Keratinocyte (primary cell): Measurements from ENCODE around the gene LINC00237. TPM values are rescaled to one million over a fixed set of nuclear protein-coding genes. Genes with fewer than 3 reads are reported as not detected.

Source experiments
- DNase-seq: peaks from one replicate; pipeline ENCODE4 v3.0.0-alpha.2; 2011; ENCODE audit warnings: low read depth, missing footprints, low spot score
- FAIRE-seq: peaks from 2 replicates; lab custom pipeline; 2011; peaks lifted over from hg19 to GRCh38; lab: Jason Lieb, UNC
- H2AFZ ChIP-seq: 2 replicates; pipeline ENCODE4 v1.6.0; 2012; ENCODE audit warnings: low read length, control low read depth, inconsistent platforms; ENCODE audit not compliant: control insufficient read depth
- H3K27ac ChIP-seq: 2 replicates; pipeline ENCODE4 v1.5.1; 2011; ENCODE audit warnings: low read length; ENCODE audit not compliant: control insufficient read depth, insufficient read depth
- H3K27me3 ChIP-seq: 3 replicates; pipeline ENCODE4 v1.6.0; 2011; ENCODE audit warnings: low read length; ENCODE audit not compliant: control insufficient read depth, insufficient read depth; ENCODE audit errors: extremely low read depth
- H3K36me3 ChIP-seq, 2 experiments: 2 replicates in 1 of 2; 3 replicates in 1 of 2; pipeline ENCODE4 v1.5.1; 2011; ENCODE audit warnings: low read length in 2 of 2, mild to moderate bottlenecking in 1 of 2; ENCODE audit not compliant: control insufficient read depth in 2 of 2, insufficient read depth in 2 of 2; ENCODE audit errors: extremely low read depth in 1 of 2
- H3K4me1 ChIP-seq: 3 replicates; pipeline ENCODE4 v1.5.1; 2011; ENCODE audit warnings: low read length; ENCODE audit not compliant: control insufficient read depth, insufficient read depth; ENCODE audit errors: extremely low read depth
- H3K4me2 ChIP-seq: 3 replicates; pipeline ENCODE4 v1.6.0; 2011; ENCODE audit warnings: low read depth, low read length; ENCODE audit not compliant: control insufficient read depth, insufficient read depth; ENCODE audit errors: extremely low read depth
- H3K4me3 ChIP-seq, 3 experiments: fragments of 200-600 bp in 1 of 3; sonication (generic) in 1 of 3; 2 replicates in 2 of 3; 3 replicates in 1 of 3; pipeline ENCODE4 v1.5.1; 2011 to 2016; ENCODE audit warnings: low read length in 3 of 3, mild to moderate bottlenecking in 3 of 3, control low read depth in 2 of 3, inconsistent platforms in 1 of 3, low read depth in 1 of 3, mixed read lengths in 1 of 3, mixed run types in 1 of 3, moderate library complexity in 1 of 3; ENCODE audit not compliant: control insufficient read depth in 2 of 3, insufficient read depth in 2 of 3; ENCODE audit errors: extremely low read depth in 1 of 3
- H3K79me2 ChIP-seq: 2 replicates; pipeline ENCODE4 v1.6.0; 2012; ENCODE audit warnings: low read length; ENCODE audit not compliant: control insufficient read depth, insufficient read depth
- H3K9ac ChIP-seq: 3 replicates; pipeline ENCODE4 v1.6.0; 2011; ENCODE audit warnings: low read length; ENCODE audit not compliant: control insufficient read depth, insufficient read depth; ENCODE audit errors: extremely low read depth
- H3K9me1 ChIP-seq: 3 replicates; pipeline ENCODE4 v1.6.0; 2011; ENCODE audit warnings: low read length; ENCODE audit not compliant: control insufficient read depth, insufficient read depth; ENCODE audit errors: extremely low read depth
- H3K9me3 ChIP-seq: 2 replicates; pipeline ENCODE4 v1.5.1; 2012; ENCODE audit warnings: low read depth, low read length; ENCODE audit not compliant: control insufficient read depth
- H4K20me1 ChIP-seq: 3 replicates; pipeline ENCODE4 v1.6.0; 2011; ENCODE audit warnings: low read length; ENCODE audit not compliant: control insufficient read depth, insufficient read depth; ENCODE audit errors: extremely low read depth
- EZH2 ChIP-seq: IDR thresholded peaks from one replicate; pipeline ENCODE4 v1.6.1; 2012; ENCODE audit warnings: inconsistent platforms, mild to moderate bottlenecking, low read length, moderate library complexity
- dilution Hi-C: fragments of 300-500 bp; cut with MboI; formaldehyde crosslinking; loops from one replicate; pipeline ENCODE4 v1.7.0; 2020; ENCODE audit warnings: low sequenced_read_pairs; ENCODE audit not compliant: extremely low pct_ligation_motif_present
- polyA plus RNA-seq, 5 experiments: library from polyadenylated mRNA; depleted of rRNA in 3 of 5; stranded (reverse) in 3 of 5; stranded (forward) in 1 of 5; unstranded in 1 of 5; fragments of >200 nt; gene quantifications; 1 replicate in 1 of 5; 2 replicates in 3 of 5; 3 replicates in 1 of 5; pipeline versions ENCODE4 v1.2.1 to v1.2.3, GENCODE V29; 2011 to 2012; ENCODE audit warnings: missing spikeins in 2 of 5, low read depth in 1 of 5, low replicate concordance in 1 of 5
- TF ChIP-seq, protein P1 (sequence below), 3 experiments: IDR thresholded peaks in 1 of 3; conservative IDR thresholded peaks in 1 of 3; optimal IDR thresholded peaks in 1 of 3; 2 replicates in 2 of 3; 3 replicates in 1 of 3; pipeline versions ENCODE3 to v1.5.1; 2011; ENCODE audit warnings: low read length in 3 of 3, mild to moderate bottlenecking in 3 of 3, moderate library complexity in 2 of 3, control low read depth in 1 of 3, inconsistent platforms in 1 of 3; ENCODE audit not compliant: insufficient read depth in 2 of 3; ENCODE audit errors: extremely low read depth in 1 of 3

LINC00237 gene
- polyA plus RNA-seq, 1 donor (not counting 4 experiments of a cell fraction or from before 2014, with no cell fraction given): not detected

DNA sequence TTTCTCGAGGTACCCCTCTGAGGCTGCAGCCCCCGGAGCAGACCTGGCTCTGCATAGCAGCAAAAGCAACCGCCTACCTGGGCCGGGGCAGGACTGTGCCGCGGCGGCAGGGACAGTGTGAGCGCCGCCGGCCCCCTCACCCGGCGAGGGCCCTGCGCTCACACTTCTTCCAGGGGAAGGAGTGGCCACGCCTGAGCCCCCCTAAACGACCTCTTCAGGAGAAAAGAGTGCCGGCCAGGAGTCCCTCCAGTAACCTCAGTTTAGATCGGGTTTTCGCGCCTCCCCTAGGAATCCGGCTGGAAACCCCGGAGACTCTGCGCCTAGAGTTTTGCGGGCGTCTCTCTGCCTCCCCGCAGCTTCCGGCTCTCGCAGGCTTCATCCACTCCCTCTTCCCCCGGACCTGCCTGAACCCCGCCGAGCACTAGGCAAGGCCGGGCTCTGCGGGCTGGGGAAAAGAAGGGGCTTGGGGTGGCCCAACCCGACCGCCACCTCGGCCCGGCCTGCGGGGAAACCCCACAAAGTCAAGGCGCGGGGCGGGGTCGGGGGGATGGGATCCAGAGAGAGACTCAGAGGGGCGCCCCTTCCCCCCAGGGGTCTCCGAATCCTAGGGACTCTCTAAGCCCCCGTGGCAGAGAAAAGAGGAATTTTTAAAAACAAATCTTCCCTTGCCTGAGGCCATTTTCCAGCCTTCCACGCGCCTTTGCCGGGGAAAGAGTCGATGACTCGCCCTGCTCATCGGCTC is 558 bp downstream of the LINC00237 start:
- Histone ChIP-seq H3K27ac (no peak overlapping the region), H4K20me1 (no peaks in the 10 kb centered on the region), H3K9me3 (no peaks in the 10 kb centered on the region), H3K9me1 (no peaks in the 10 kb centered on the region), H3K4me1 (peaks cover 9% of the 10 kb centered on the region), H3K36me3 (no peaks in the 10 kb centered on the region), H3K9ac (no peak overlapping the region), H3K27me3 (peaks cover 84% of the 10 kb centered on the region), H3K4me2 (peak overlapping the region; percentile 32), H2AFZ (no peak overlapping the region), H3K79me2 (no peaks in the 10 kb centered on the region), H3K4me3 (peak overlapping the region in 2 of 3 experiments; percentile 14 to 34)
- dilution Hi-C loops: no loop called here
- DNase-seq (no peak), FAIRE-seq (no peak)
- TF ChIP-seq, protein P1, sequence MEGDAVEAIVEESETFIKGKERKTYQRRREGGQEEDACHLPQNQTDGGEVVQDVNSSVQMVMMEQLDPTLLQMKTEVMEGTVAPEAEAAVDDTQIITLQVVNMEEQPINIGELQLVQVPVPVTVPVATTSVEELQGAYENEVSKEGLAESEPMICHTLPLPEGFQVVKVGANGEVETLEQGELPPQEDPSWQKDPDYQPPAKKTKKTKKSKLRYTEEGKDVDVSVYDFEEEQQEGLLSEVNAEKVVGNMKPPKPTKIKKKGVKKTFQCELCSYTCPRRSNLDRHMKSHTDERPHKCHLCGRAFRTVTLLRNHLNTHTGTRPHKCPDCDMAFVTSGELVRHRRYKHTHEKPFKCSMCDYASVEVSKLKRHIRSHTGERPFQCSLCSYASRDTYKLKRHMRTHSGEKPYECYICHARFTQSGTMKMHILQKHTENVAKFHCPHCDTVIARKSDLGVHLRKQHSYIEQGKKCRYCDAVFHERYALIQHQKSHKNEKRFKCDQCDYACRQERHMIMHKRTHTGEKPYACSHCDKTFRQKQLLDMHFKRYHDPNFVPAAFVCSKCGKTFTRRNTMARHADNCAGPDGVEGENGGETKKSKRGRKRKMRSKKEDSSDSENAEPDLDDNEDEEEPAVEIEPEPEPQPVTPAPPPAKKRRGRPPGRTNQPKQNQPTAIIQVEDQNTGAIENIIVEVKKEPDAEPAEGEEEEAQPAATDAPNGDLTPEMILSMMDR (optimal IDR thresholded peaks at IDR 0.05 in 1 of 3, IDR thresholded peaks at IDR 0.05 in 1 of 3, conservative IDR thresholded peaks at IDR 0.05 in 1 of 3; ENCODE audit: extremely low read depth in 1 of 3, insufficient read depth in 2 of 3, low read length in 3 of 3): no peak
- peak; percentile 79 for TF ChIP-seq EZH2

DNA sequence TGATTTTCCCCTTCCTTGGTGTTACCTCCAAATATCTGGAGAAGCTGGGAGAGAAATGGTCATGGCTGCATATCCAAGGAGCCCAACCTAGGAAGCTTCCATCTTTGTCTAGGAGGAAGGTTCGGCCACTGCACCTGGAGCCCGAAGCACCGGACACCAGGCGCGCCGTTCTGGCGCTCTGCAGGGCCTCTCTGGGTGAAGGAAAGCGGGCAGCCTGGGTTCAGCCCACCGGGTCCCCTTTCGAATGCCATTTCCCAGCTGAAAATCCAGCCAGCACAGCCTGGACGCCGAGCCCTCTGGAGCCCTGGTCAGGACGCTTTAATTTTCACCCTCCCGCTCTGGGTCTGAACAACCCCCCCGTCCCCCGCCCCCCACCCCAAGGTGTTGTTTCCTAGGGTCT is 1.2 kb downstream of the LINC00237 start:
- FAIRE-seq (no peak), DNase-seq (no peak)
- dilution Hi-C loops: no loop called here
- no peaks in the 10 kb centered on the region for H4K20me1 ChIP-seq
- H3K27me3 ChIP-seq: peaks cover 90% of the 10 kb centered on the region
- H2AFZ ChIP-seq: no peak overlapping the region
- TF ChIP-seq EZH2: no peak
- TF ChIP-seq, protein P1 (optimal IDR thresholded peaks at IDR 0.05 in 1 of 3, IDR thresholded peaks at IDR 0.05 in 1 of 3, conservative IDR thresholded peaks at IDR 0.05 in 1 of 3; ENCODE audit: extremely low read depth in 1 of 3, insufficient read depth in 2 of 3, low read length in 3 of 3): no peak
- no peaks in the 10 kb centered on the region for H3K9me3 ChIP-seq
- no peaks in the 10 kb centered on the region for H3K79me2 ChIP-seq
- no peak overlapping the region for H3K4me3 ChIP-seq
- H3K4me2 ChIP-seq: no peak overlapping the region
- H3K9me1 ChIP-seq: no peaks in the 10 kb centered on the region
- H3K4me1 ChIP-seq: peaks cover 11% of the 10 kb centered on the region
- H3K27ac ChIP-seq: no peak overlapping the region
- H3K9ac ChIP-seq: no peak overlapping the region
- no peaks in the 10 kb centered on the region for H3K36me3 ChIP-seq
